Fibroblast of lung (primary cell): ENCODE data around the gene CNN2. TPM values are rescaled to one million over a fixed set of nuclear protein-coding genes. Genes with fewer than 3 reads are reported as not detected.

Experiments used
- DNase-seq, 2 donors: peaks; one replicate each; pipeline versions ENCODE4 v3.0.0 to v3.0.0-alpha.2; 2010; ENCODE audit warnings: low read depth in 2 of 2
- H2AFZ ChIP-seq: 2 replicates; pipeline ENCODE4 v1.5.1; 2012; ENCODE audit warnings: low read length, control low read depth, inconsistent platforms
- H3K27ac ChIP-seq: 2 replicates; pipeline ENCODE4 v1.5.1; 2011; ENCODE audit warnings: low read length, control low read depth; ENCODE audit not compliant: insufficient read depth
- H3K27me3 ChIP-seq: 2 replicates; pipeline ENCODE4 v1.5.1; 2011; ENCODE audit warnings: mild to moderate bottlenecking, low read length; ENCODE audit not compliant: control insufficient read depth, insufficient read depth
- H3K36me3 ChIP-seq: 2 replicates; pipeline ENCODE4 v1.5.1; 2011; ENCODE audit warnings: low read length; ENCODE audit not compliant: control insufficient read depth, insufficient read depth
- H3K4me1 ChIP-seq: 2 replicates; pipeline ENCODE4 v1.5.1; 2011; ENCODE audit warnings: low read length; ENCODE audit not compliant: control insufficient read depth, insufficient read depth; ENCODE audit errors: extremely low read depth
- H3K4me2 ChIP-seq: 2 replicates; pipeline ENCODE4 v1.5.1; 2011; ENCODE audit warnings: low read length, control low read depth; ENCODE audit not compliant: insufficient read depth; ENCODE audit errors: extremely low read depth
- H3K4me3 ChIP-seq, 4 experiments: fragments of 200-600 bp in 1 of 4; sonication (generic) in 1 of 4; replicated peaks in 1 of 4; 2 replicates each; pipeline ENCODE4 v1.5.1; 2011 to 2016; ENCODE audit warnings: low read length in 4 of 4, low read depth in 3 of 4, mild to moderate bottlenecking in 3 of 4, control low read depth in 2 of 4, inconsistent platforms in 1 of 4, mixed read lengths in 1 of 4; ENCODE audit not compliant: insufficient read depth in 1 of 4; ENCODE audit errors: control extremely low read depth in 1 of 4
- H3K79me2 ChIP-seq: 2 replicates; pipeline ENCODE4 v1.5.1; 2012; ENCODE audit warnings: mild to moderate bottlenecking, low read length, inconsistent platforms; ENCODE audit not compliant: control insufficient read depth, insufficient read depth
- H3K9ac ChIP-seq: 2 replicates; pipeline ENCODE4 v1.5.1; 2011; ENCODE audit warnings: mild to moderate bottlenecking, low read length, control low read depth; ENCODE audit not compliant: insufficient read depth
- H3K9me3 ChIP-seq: 2 replicates; pipeline ENCODE4 v1.5.1; 2012; ENCODE audit warnings: low read depth, low read length; ENCODE audit not compliant: control insufficient read depth, insufficient read depth
- H4K20me1 ChIP-seq: 2 replicates; pipeline ENCODE4 v1.5.1; 2011; ENCODE audit warnings: low read length; ENCODE audit not compliant: control insufficient read depth, insufficient read depth; ENCODE audit errors: extremely low read depth
- CTCF ChIP-seq, 2 donors: IDR thresholded peaks in 1 of 2; conservative IDR thresholded peaks in 1 of 2; 1 replicate in 1 of 2; 2 replicates in 1 of 2; pipeline ENCODE4 v1.5.1; 2011 to 2012; ENCODE audit warnings: low read length in 2 of 2, control low read depth in 1 of 2, inconsistent platforms in 1 of 2, low read depth in 1 of 2, mild to moderate bottlenecking in 1 of 2
- EZH2 ChIP-seq: IDR thresholded peaks from 2 replicates; pipeline ENCODE4 v1.5.1; 2012; ENCODE audit warnings: low read length, control low read depth, mild to moderate bottlenecking; ENCODE audit errors: missing control alignments
- polyA plus RNA-seq, 2 donors: library from polyadenylated mRNA; depleted of rRNA in 1 of 2; stranded (reverse) in 1 of 2; unstranded in 1 of 2; fragments of >200 nt; gene quantifications; 2 replicates each; pipeline ENCODE4 v1.2.1, GENCODE V29; 2011 to 2012; ENCODE audit warnings: missing spikeins in 1 of 2
- total RNA-seq: library from RNA; depleted of rRNA; stranded (reverse); fragments of >200 nt; gene quantifications from 2 replicates; pipeline ENCODE4 v1.2.1, GENCODE V29; 2014

CNN2 gene
- total and polyA plus RNA-seq, 2 donors (not counting 1 experiment from before 2014, with no cell fraction given): 194 to 473 TPM

- Histone ChIP-seq H3K27ac (peak within 1 kb of the TSS; percentile 80), H3K9ac (peak within 1 kb of the TSS; percentile 96), H3K27me3 (no peaks in the 10 kb centered on the region)
Measured at GRCh38 chr19:984165-984967, 42.0 kb upstream of the CNN2 start, which contains the start of gene WDR18. Gene WDR18, plus strand, starts transcription at chr19:984345. Its CDS starts 9 bp downstream, at chr19:984354.

GRCh38 chr19:986083-986482 lies 40.3 kb upstream of the CNN2 start:
- no peaks in the 10 kb centered on the region for H3K9me3 ChIP-seq
- no peak overlapping the region for H3K9ac ChIP-seq
- peaks cover 10% of the 10 kb centered on the region for H3K79me2 ChIP-seq
- no peak overlapping the region for H3K27ac ChIP-seq
- H4K20me1 ChIP-seq: no peaks in the 10 kb centered on the region
- H3K36me3 ChIP-seq: peaks cover 12% of the 10 kb centered on the region
- no peak for TF ChIP-seq EZH2
- no peak for TF ChIP-seq CTCF (conservative IDR thresholded peaks at IDR 0.05 in 1 of 2, IDR thresholded peaks at IDR 0.05 in 1 of 2; ENCODE audit: low read depth in 1 of 2, low read length in 2 of 2)
- H3K4me3 ChIP-seq: no peak overlapping the region
- no peaks in the 10 kb centered on the region for H3K27me3 ChIP-seq
- H3K4me1 ChIP-seq: peaks cover 7% of the 10 kb centered on the region
- no peak for DNase-seq
- H3K4me2 ChIP-seq: no peak overlapping the region
- no peak overlapping the region for H2AFZ ChIP-seq

More at GRCh38 chr19:984165-984967, 42.0 kb upstream of the CNN2 start, which contains the start of gene WDR18:
- TF ChIP-seq EZH2: no peak
- no peak for TF ChIP-seq CTCF (conservative IDR thresholded peaks at IDR 0.05 in 1 of 2, IDR thresholded peaks at IDR 0.05 in 1 of 2; ENCODE audit: low read depth in 1 of 2, low read length in 2 of 2)
- peaks cover 10% of the 10 kb centered on the region for H3K79me2 ChIP-seq
- H2AFZ ChIP-seq: peak within 1 kb of the TSS; percentile 75
- H3K4me1 ChIP-seq: peaks cover 16% of the 10 kb centered on the region
- no peaks in the 10 kb centered on the region for H3K9me3 ChIP-seq
- H3K36me3 ChIP-seq: peaks cover 6% of the 10 kb centered on the region
- no peaks in the 10 kb centered on the region for H4K20me1 ChIP-seq
- DNase-seq: peak; percentile 80 to 83
- H3K4me3 ChIP-seq: peak within 1 kb of the TSS; percentile 64 to 99 (median 94)
- peak within 1 kb of the TSS; percentile 87 for H3K4me2 ChIP-seq

DNA sequence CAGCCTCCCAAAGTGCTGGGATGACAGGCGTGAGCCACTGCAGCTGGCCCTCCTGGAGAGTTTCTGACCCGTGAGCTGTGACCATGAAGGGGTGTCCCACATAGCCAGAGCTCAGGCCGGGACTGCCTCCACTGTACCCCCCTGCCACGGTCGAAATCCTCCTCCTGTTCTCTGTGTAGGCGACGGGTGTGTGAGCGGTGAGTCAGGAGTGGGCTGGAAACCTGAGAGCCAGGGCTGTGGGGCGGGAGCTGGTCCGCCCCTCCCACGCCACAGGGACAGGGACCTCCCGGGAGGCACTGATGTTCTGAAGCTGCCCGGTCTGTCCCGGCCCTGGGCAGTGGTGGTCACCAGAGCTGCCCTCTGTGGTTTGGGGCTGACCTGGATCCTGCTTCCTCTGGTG lies 38.3 kb upstream of the CNN2 start:
- H4K20me1 ChIP-seq: no peaks in the 10 kb centered on the region
- no peak overlapping the region for H3K4me2 ChIP-seq
- TF ChIP-seq CTCF (conservative IDR thresholded peaks at IDR 0.05 in 1 of 2, IDR thresholded peaks at IDR 0.05 in 1 of 2; ENCODE audit: low read depth in 1 of 2, low read length in 2 of 2) (no peak), EZH2 (no peak)
- no peaks in the 10 kb centered on the region for H3K9me3 ChIP-seq
- peaks cover 10% of the 10 kb centered on the region for H3K79me2 ChIP-seq
- H2AFZ ChIP-seq: no peak overlapping the region
- H3K4me3 ChIP-seq: no peak overlapping the region
- no peaks in the 10 kb centered on the region for H3K27me3 ChIP-seq
- no peak overlapping the region for H3K9ac ChIP-seq
- H3K36me3 ChIP-seq: peaks cover 13% of the 10 kb centered on the region
- DNase-seq: peak in 1 of 2 donors; percentile 30
- no peak overlapping the region for H3K27ac ChIP-seq
- peaks cover 7% of the 10 kb centered on the region for H3K4me1 ChIP-seq
